Measurements from ENCODE around the gene FRMPD2.

The FRMPD2 gene

DNA sequence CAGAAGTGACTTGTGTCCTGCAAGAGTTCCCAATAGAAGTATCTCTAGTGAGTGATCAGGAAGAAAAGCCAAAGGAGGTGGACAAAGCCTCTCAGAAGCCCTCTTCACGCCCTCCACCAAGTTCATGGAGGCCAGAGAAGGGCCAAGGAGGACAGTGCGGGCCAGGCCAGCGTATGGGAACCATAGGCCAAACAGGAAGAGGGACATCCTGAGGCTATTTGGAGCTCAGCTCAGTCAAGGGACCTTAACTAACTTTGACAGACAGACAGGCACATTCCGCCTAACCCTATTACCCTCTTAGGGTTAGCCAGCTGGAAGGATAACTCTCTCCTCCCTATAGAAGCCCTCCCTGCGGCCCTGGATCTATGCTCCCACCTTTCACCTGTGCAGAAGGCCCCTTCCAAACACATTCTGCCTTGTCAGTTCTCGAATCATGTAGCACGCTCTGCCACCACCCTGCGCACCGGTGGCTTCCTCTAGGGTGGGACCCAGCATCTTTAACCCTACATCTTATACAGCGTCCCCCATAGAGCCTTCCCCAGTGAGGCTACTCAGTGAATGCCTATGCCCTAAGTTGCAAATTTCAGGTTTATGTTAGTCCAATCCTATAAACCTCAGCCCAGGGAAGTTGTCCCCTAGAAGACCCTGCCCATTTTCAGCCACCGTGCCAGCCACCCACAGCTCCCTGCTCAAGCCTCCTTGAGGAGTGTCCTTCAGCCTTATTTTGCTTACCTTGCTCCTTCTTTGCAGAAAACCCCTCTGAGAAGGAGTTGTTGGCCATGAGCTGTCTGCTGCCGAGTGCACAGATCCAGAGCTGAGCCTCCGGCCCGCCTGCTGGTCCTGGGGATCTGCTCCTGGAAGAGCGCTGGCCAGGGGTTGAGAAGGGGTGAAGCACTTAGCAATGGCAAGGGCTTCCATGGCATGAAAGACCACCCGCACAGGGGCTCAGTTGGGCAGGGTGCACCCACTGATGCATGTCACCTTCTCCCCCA lies 36.9 kb downstream of the FRMPD2 start:
- CTCF ChIA-PET = interaction anchor here (1.0 to 2.0 kb wide), 3 partner anchors 28 to 56 kb away, joined by 3 to 4 read pairs (median 3); no protein-coding TSS in a partner anchor

DNA sequence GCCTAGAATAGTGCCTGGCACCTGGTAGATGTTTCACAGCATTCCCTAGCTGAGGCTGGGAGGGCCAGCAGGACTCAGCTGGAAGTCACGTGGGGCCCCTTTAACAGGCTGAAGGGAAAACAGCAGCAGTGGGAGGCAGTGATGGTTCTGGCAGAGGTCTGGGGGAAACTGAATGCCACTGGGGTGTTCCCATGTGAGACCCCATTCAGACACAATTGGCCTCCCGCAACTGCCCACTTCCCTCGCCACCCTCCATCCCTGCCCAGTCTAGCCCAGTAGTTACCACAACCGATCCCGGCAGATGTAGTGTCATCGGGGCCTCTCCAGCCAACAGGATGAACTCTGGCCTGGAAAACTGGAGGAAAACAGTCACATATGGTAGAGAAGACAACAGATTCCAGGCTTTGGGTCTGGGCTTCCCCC lies 38.3 kb downstream of the FRMPD2 start:
- TF ChIP-seq, protein P1, sequence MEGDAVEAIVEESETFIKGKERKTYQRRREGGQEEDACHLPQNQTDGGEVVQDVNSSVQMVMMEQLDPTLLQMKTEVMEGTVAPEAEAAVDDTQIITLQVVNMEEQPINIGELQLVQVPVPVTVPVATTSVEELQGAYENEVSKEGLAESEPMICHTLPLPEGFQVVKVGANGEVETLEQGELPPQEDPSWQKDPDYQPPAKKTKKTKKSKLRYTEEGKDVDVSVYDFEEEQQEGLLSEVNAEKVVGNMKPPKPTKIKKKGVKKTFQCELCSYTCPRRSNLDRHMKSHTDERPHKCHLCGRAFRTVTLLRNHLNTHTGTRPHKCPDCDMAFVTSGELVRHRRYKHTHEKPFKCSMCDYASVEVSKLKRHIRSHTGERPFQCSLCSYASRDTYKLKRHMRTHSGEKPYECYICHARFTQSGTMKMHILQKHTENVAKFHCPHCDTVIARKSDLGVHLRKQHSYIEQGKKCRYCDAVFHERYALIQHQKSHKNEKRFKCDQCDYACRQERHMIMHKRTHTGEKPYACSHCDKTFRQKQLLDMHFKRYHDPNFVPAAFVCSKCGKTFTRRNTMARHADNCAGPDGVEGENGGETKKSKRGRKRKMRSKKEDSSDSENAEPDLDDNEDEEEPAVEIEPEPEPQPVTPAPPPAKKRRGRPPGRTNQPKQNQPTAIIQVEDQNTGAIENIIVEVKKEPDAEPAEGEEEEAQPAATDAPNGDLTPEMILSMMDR (IDR thresholded peaks at IDR 0.05; ENCODE audit: control extremely low read depth, extremely low read depth, low read depth, missing control alignments) = no peak
- ChIA-PET CTCF (interaction anchor here (1.0 kb wide), 2 partner anchors 35 to 58 kb away, joined by 3 read pairs; no protein-coding TSS in a partner anchor), POLR2A (no interaction called here)
- DNase-seq (ENCODE audit: extremely low spot score) = no peak

More for the DNA sequence above, 36.9 kb downstream of the FRMPD2 start:
- DNase-seq (ENCODE audit: extremely low spot score) = no peak
- POLR2A ChIA-PET = interaction anchor here (0.6 kb wide), 1 partner anchor 12 kb away, joined by 4 read pairs; no protein-coding TSS in a partner anchor
- TF ChIP-seq, protein P1 (IDR thresholded peaks at IDR 0.05; ENCODE audit: control extremely low read depth, extremely low read depth, low read depth, missing control alignments) = no peak

DNA sequence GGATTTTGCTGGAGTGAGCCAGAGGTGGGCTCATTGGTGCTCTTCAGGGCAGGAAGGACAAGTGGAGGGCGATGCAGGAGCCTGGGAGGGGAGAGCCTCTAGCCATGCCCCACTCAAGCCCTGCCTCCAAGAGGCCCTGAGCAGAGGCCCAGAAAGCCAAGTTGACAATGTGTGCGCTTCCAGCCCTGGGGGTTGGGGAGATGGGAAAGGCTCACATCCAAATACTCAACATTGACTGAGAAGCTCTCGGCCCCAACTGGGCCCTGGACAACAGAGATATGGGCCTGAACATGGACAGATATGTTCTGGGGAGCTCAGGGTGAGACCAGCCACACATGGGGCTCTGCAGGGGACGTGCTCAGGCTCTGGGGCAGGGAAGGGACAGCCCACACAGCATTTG lies 39.0 kb downstream of the FRMPD2 start:
- CTCF ChIA-PET = interaction anchor here (1.2 kb wide), 1 partner anchor 19 kb away, joined by 6 read pairs; no protein-coding TSS in a partner anchor
- TF ChIP-seq, protein P1 (IDR thresholded peaks at IDR 0.05; ENCODE audit: control extremely low read depth, extremely low read depth, low read depth, missing control alignments) = no peak
- POLR2A ChIA-PET = no interaction called here
- no peak for DNase-seq (ENCODE audit: extremely low spot score)

DNA sequence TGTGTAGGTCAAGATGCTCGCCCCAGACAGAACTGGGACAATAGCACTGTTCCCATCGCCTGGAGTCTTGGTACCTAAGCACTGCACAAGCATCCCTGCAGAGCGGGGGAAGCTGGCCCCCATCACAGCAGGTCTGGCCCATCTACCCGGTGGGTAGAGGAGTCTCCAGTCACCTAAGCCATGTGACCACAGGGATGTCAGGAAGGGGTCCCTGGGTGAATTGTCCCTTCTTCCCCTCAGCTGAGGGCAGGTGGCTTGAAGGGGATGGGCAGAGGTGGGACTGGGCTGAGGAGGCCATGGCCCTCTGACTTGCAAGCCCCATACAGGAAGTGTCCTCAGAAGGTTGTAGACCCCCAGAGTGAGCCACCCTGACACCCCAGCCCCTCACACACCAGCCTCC lies 39.7 kb downstream of the FRMPD2 start:
- no peak for DNase-seq (ENCODE audit: extremely low spot score)
- TF ChIP-seq, protein P1 (IDR thresholded peaks at IDR 0.05; ENCODE audit: control extremely low read depth, extremely low read depth, low read depth, missing control alignments) = no peak
- POLR2A ChIA-PET = no interaction called here
- CTCF ChIA-PET = interaction anchor here (1.2 kb wide), 1 partner anchor 18 kb away, joined by 6 read pairs; no protein-coding TSS in a partner anchor

DNA sequence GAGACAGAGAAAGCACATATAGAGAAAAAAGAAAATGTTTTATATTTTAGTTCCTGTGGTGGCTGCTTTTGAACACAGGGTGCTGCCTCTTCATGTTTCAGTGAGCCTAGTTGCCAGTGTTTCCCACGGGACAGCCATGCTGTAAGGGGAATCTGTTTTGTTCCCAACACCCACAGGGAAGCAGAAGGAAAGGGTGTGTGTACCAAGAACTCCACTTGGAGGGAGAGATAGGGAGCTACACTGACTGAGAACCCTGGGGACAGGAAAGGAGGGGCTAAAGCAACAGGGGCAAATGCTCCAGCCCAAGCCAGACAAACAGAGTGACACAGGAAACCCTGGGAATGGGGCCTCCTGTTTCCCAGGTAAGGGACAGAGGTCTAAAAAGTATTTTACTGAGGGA lies 40.2 kb downstream of the FRMPD2 start:
- ChIA-PET POLR2A (no interaction called here), CTCF (interaction anchor here (1.2 kb wide), 1 partner anchor 18 kb away, joined by 6 read pairs; no protein-coding TSS in a partner anchor)
- DNase-seq (ENCODE audit: extremely low spot score) = no peak
- TF ChIP-seq, protein P1 (IDR thresholded peaks at IDR 0.05; ENCODE audit: control extremely low read depth, extremely low read depth, low read depth, missing control alignments) = no peak

DNA sequence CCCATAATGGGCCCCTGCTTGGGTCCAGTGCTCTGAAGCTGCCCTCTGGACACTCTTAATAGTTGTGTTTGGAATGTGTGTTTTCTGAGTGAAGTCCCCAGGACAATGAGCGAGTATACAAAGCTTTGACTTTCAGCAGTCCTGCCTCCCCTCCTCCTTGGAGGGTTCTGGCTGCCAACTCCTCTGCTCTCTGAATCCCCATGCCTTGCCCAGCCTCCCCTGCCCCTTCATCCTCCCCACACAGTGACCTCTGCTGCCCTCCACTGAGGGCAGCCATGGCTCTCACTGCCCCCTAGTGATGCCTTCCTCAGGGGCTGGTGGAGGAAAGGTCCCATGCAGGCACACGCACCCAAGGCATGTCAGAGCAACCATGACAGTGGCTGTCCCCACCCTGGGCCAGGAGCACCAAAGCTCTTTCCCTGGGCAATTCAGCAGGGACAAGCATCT lies 40.9 kb downstream of the FRMPD2 start:
- DNase-seq (ENCODE audit: extremely low spot score) = no peak
- TF ChIP-seq, protein P1 (IDR thresholded peaks at IDR 0.05; ENCODE audit: control extremely low read depth, extremely low read depth, low read depth, missing control alignments) = no peak
- ChIA-PET CTCF (interaction anchor here (1.3 kb wide), 1 partner anchor 19 kb away, joined by 3 read pairs; no protein-coding TSS in a partner anchor), POLR2A (no interaction called here)
